GM08714 (cell line): ENCODE data around the gene SCLY.

Experiments
- H3K4me3 ChIP-seq: fragments of 200-500 bp; sonication (Bioruptor generic); 2 replicates; pipeline ENCODE4 v1.5.1; 2014; ENCODE audit warnings: mild to moderate bottlenecking, low read length, inconsistent platforms
- ZNF274 ChIP-seq: IDR thresholded peaks from 2 replicates; pipeline ENCODE4 v1.6.1; 2012; ENCODE audit warnings: mild to moderate bottlenecking, low read depth, low read length

Gene SCLY

DNA sequence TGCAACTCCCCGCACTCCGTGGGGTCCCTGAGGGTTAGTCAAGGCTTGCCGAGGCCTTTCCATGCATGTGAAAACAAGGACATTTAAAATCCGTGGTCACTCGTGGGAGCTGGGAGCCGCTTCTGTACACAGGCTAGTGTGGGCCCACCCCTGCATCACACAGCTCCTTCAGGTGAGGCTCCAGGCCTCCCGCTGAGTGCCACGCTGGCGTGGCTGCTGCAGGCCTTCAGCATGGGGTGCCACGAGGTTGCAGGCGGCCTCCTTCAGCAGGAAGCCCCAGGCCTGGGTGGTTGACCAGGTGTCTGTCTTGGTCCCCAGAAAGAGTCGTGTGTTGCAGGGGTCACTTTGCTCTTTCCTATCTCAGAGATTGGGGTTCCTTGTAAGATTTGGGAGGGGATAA lies 84.2 kb downstream of the SCLY start:
- H3K4me3 ChIP-seq: no peak overlapping the region
- TF ChIP-seq ZNF274: no peak

DNA sequence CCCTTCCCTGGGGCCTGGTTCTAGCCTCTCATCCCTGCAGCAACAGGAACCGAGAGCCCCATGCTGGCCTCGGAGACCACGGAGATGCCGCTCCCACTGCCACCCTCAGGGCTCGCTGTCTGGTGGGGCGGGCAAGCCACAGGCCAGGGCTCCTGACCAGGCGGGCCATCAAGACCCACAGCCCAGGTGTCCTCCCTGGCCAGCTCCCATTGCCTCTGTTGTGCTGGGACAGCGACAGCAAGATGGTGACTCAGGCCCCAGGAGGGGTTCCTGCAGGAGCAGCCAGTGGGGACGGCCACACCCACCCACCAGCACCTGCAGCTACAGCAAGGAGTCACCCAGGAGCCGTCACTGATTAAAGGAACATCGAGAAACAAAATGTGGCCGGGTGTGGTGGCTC lies 85.0 kb downstream of the SCLY start:
- no peak for TF ChIP-seq ZNF274
- no peak overlapping the region for H3K4me3 ChIP-seq

DNA sequence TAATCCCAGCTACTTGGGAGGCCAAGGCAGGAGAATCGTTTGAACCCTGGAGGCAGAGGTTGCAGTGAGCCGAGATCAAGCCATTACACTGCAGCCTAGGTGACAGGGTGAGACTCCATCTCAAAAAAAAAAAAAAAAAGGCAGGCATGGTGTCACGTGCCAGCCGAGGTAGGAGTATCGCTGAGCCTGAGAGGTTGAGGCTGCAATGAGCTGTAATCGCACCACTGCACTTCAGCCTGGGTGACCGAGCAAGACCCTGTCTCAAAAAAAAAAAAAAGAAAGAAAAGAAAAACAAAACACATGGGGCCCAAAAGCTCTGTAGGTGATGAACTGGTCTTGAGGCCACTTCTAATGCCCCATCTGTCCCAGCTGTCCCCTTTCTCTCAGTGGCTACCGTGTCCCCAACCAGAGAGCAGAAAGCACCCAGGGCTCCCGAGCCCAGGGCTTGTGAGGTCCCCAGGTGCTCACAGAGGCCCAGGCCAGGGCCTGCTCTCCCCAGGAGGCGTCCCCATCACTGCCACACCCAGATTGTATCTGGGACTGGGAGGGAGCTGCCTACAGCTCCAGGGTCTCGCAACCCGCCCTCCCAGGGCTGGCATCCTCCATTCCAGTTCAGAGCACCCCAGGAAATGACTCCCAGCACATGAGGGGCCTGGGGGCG lies 86.2 kb downstream of the SCLY start:
- TF ChIP-seq ZNF274: no peak
- H3K4me3 ChIP-seq: no peak overlapping the region

DNA sequence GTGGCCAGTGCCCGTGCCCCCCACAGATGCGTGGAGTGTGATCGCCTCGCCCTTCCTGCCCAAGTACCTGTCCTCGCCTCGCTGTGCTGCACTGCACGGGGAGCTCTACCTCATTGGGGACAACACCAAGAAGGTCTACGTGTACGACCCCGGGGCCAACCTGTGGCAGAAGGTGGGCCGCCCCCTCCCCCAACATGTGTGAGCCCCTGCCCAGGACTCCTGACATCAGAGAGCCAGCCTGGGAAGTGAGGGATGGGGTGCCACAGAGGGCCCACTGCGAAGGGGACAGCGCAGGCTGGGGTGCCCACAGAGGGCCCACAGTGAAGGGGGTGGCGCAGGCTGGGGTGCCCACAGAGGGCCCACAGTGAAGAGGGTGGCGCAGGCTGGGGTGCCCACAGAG lies 88.2 kb downstream of the SCLY start:
- TF ChIP-seq ZNF274: no peak

More for the DNA sequence above, 88.2 kb downstream of the SCLY start:
- no peak overlapping the region for H3K4me3 ChIP-seq
